Esophagus muscularis mucosa (tissue), 3 donors: ENCODE measurements around the gene NACC1.

Source experiments
- CTCF ChIP-seq, 3 experiments: fragments of 200-600 bp in 2 of 3; fragments of 450-650 bp in 1 of 3; sonication (generic) in 2 of 3; IDR thresholded peaks; one replicate each; pipeline ENCODE4 v1.5.1; 2017 to 2019; ENCODE audit warnings: antibody characterized with exemption in 3 of 3, mild to moderate bottlenecking in 2 of 3, moderate library complexity in 1 of 3
- POLR2A ChIP-seq: fragments of 450-650 bp; IDR thresholded peaks from one replicate; pipeline ENCODE4 v1.6.1; 2017; ENCODE audit warnings: antibody characterized with exemption, moderate library complexity, mild to moderate bottlenecking, low read depth
- POLR2AphosphoS5 ChIP-seq, 2 donors: sonication (generic); formaldehyde crosslinking; IDR thresholded peaks; one replicate each; pipeline ENCODE4 v1.6.1; 2017; ENCODE audit warnings: antibody characterized with exemption in 2 of 2

GRCh38 chr19:13130886-13131490 lies 12.9 kb downstream of the NACC1 start:
- TF ChIP-seq CTCF (IDR thresholded peaks at IDR 0.05) (no peak), POLR2A (no peak), POLR2AphosphoS5 (IDR thresholded peaks at IDR 0.05) (no peak)
